Measurements from ENCODE around the gene ARHGAP40. TPM values are rescaled to one million over a fixed set of nuclear protein-coding genes. Genes with fewer than 3 reads are reported as not detected.
A peak's percentile ranks its signal among the peaks of the same experiment; 100 is the strongest.

ARHGAP40 gene
- total RNA-seq, 1 donor from 2014 or later = not detected

DNA sequence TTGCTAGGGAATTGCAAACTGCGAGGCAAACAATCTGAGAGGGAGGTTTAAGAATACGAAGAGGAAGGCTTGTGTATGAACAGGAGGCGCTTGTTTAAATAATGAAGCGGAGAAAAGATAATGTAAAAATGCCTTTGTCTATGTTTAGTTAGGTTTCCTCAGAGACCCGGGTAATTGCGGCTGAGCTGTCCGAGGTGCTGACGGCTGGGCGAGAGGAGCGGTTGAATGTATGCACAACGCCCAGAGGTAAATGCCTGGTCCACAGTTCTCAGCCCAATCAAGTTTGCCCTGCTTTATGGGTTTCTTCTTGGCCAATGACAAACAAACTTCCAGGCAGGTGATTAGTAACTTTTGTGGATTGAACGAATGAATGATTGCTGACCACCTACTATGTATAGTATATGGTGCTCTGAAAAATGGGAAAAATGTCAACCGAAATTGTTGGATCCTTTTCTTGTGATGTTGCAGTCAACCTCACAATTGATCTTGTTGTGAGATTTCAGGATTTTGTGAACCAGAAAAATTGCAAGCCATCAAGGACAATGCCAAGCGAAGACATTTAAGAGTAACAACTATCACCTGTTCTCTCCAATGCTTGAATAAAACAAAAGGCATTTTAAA is 84.4 kb downstream of the ARHGAP40 start:
- DNase-seq = peak; percentile 71

DNA sequence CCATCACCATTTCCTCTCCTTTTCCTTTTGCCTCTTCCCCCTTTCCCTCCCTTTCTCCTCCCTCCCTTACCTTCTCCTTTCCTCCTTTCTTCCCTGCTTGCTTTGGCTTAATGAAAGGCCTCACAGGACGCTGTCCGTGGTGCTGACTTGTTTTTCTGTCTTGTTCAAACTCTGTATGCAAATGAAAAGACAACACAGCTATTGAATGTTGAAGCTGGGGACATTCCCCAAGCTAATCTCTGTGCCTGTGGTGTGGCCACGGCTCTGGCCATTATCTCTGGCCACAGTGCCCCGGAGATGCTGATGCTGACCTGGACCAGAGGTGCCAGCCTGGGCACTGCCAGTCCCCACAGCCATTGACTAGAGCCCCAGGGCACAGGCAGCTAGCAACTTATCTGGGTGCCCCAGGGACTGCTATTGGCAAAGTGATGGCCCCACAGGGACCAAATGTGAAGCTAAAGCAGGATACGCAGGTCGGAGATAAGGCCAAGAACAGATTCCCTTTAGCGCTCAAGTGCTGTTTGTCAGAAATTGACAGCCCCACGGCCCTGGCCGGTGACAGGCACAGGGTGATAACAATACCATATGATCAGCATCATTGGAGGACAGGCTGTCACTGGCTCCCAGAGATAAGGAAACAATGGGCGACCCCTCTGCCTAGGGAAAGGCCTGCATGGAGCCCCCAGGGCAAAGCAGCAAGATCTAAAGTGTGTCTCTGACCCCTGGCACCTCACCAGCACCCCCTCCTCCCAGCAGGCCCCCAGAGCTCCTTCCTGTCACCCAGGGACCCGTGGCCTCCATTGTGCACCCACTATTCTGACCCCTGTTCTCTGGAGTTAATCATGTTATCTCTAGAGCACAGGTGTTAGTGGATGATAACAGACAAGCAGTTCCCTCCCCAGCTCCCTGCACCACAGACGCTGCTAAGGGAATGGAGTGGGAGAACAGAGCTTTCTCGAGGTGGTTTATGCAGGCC is 91.1 kb downstream of the ARHGAP40 start:
- peak; percentile 79 for DNase-seq

DNA sequence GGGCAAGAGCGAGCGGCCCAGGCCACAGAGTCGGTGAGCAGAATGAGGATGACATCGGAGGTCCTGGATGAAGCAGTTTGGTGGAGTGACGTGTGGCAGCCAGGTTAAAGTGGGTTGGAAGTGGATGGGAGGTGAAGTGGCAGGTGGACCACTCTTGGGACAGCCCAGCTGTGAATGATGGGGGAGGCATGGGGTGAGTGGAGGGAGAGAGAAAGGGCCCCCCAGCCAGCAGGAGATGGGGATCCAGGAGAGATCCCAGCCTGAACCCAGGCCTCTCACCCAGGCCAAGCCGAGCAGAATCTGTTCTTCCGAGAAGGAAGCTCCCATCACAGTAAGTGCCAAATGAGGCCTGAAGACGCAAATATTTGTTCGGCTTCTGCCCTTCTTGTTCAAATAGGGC is 95.7 kb downstream of the ARHGAP40 start:
- no peak for DNase-seq

DNA sequence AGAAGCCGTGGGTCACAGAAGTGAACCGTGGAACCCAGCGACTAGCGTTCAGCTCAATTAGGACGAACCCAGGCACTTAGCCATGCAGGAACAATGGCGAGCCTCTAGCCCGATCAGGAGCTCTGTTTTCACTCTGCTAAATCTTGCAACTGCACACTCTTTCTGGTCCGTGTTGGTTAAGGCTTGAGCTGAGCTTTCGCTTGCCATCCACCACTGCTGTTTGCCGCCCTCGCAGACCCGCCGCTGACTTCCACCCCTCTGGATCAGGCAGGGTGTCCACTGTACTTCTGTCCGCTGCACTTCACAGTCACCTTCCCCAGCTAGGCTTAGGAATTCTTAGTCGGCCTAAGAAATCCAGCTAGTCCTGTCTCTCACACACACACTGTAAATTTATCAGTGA is 96.9 kb downstream of the ARHGAP40 start:
- DNase-seq = no peak

DNA sequence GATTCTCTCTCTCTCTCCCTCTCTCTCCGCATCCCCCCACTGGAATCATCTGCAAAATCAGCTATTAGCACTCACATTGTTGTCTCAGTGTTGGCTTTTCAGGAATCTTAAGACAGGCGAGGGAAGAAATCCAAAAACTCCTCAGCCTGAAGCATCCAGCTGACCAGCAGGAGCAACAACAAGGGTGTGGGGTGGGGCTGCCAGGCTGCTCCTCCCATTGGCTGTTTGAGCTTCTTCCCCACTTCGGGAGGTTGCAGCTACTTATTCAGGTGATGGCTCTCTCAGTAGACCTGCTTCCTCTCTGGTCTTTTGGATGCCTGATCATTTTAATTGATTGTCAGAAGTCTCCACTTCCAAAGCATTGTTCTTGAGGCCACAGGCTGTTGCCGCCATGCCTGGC is 98.5 kb downstream of the ARHGAP40 start:
- DNase-seq = no peak

Other genes with a start within 250 kb of the ARHGAP40 start
- gene SNHG17, start 166.5 kb upstream of the ARHGAP40 start, total RNA-seq = 6.7 and 11.6 TPM in 2 replicates
- 28.4 and 29.1 TPM in 2 replicates for gene RALGAPB, start 129.0 kb upstream of the ARHGAP40 start, total RNA-seq
- gene ADIG, start 20.6 kb upstream of the ARHGAP40 start, total RNA-seq = not detected in 2 replicates
- 0.05 TPM in 1 of 2 replicates, not detected in the other for gene SLC32A1, start 122.7 kb downstream of the ARHGAP40 start, total RNA-seq
- gene ACTR5, start 146.7 kb downstream of the ARHGAP40 start, total RNA-seq = 9.7 and 14.1 TPM in 2 replicates
- 247 and 304 TPM in 2 replicates for gene PPP1R16B, start 203.9 kb downstream of the ARHGAP40 start, total RNA-seq